Glomerular visceral epithelial cell (primary cell): ENCODE results near the gene MYOC.
"Not testable (repeated sequence)": the region's sequence is repeated elsewhere in the genome, so short reads cannot be mapped to it uniquely, and the experiment has no call there.

Experiments used
- DNase-seq: peaks from one replicate; pipeline ENCODE4 v3.0.0-alpha.2; 2016; ENCODE audit errors: extremely low spot score

MYOC gene

GRCh38 chr1:171653796-171654195, 1.3 kb upstream of the MYOC start:
- no peak for DNase-seq

GRCh38 chr1:171646249-171646560, 6.3 kb downstream of the MYOC start:
- DNase-seq: no peak

GRCh38 chr1:171645553-171646248, 6.8 kb downstream of the MYOC start:
- DNase-seq: no peak

- DNase-seq: peak; percentile 89
Observed at GRCh38 chr1:171644805-171645483, 7.5 kb downstream of the MYOC start.

- no peak for DNase-seq
Observed at GRCh38 chr1:171643156-171643555, 9.3 kb downstream of the MYOC start.

GRCh38 chr1:171642197-171642596, 10.3 kb downstream of the MYOC start:
- no peak for DNase-seq

GRCh38 chr1:171641076-171641864, 11.2 kb downstream of the MYOC start:
- DNase-seq: no peak

GRCh38 chr1:171640225-171640624, 12.3 kb downstream of the MYOC start:
- DNase-seq: no peak

- DNase-seq: no peak
Observed at GRCh38 chr1:171637928-171638576, 14.4 kb downstream of the MYOC start.

- no peak for DNase-seq
Observed at GRCh38 chr1:171636141-171636540, 16.3 kb downstream of the MYOC start.

- no peak for DNase-seq
Observed at GRCh38 chr1:171635661-171636060, 16.8 kb downstream of the MYOC start.

GRCh38 chr1:171628225-171628624, 24.3 kb downstream of the MYOC start:
- DNase-seq: no peak

- DNase-seq: no peak
Observed at GRCh38 chr1:171627020-171627419, 25.5 kb downstream of the MYOC start.

GRCh38 chr1:171625225-171625624, 27.3 kb downstream of the MYOC start:
- no peak for DNase-seq

- no peak for DNase-seq
Observed at GRCh38 chr1:171623651-171624331, 28.7 kb downstream of the MYOC start.

GRCh38 chr1:171622152-171622462, 30.4 kb downstream of the MYOC start, which contains the start of gene MYOCOS:
MYOCOS (plus strand) TSS chr1:171622243; CDS start chr1:171623884, 1,641 bp downstream.
- DNase-seq: no peak

GRCh38 chr1:171616586-171616985, 35.9 kb downstream of the MYOC start:
- DNase-seq: no peak

GRCh38 chr1:171615122-171615906, 37.2 kb downstream of the MYOC start:
- DNase-seq: not testable (repeated sequence)

- DNase-seq: no peak
Observed at GRCh38 chr1:171613282-171613681, 39.2 kb downstream of the MYOC start.

- no peak for DNase-seq
Observed at GRCh38 chr1:171611306-171611705, 41.2 kb downstream of the MYOC start.

- peak; percentile 68 for DNase-seq
Observed at GRCh38 chr1:171610385-171610784, 42.1 kb downstream of the MYOC start.
